Sigmoid colon (tissue), 7 donors: ENCODE results near the gene S100A3. TPM values are rescaled to one million over a fixed set of nuclear protein-coding genes. Genes with fewer than 3 reads are reported as not detected.
"Not testable (repeated sequence)": the region's sequence is repeated elsewhere in the genome, so short reads cannot be mapped to it uniquely, and the experiment has no call there.

Experiments used
- DNase-seq: peaks from one replicate; pipeline ENCODE4 v3.0.0-alpha.2; 2019
- H3K27ac ChIP-seq, 4 donors: fragments of 200-600 bp; sonication (generic); one replicate each; pipeline ENCODE4 v1.5.1; 2016 to 2019; ENCODE audit warnings: mild to moderate bottlenecking in 1 of 4
- H3K27me3 ChIP-seq, 3 donors: fragments of 200-600 bp; sonication (generic); one replicate each; pipeline ENCODE4 v1.5.1; 2019; ENCODE audit warnings: mild to moderate bottlenecking in 1 of 3
- H3K36me3 ChIP-seq, 4 donors: fragments of 200-600 bp; sonication (generic); one replicate each; pipeline ENCODE4 v1.5.1; 2016 to 2019
- H3K4me1 ChIP-seq, 4 donors: fragments of 200-600 bp; sonication (generic); one replicate each; pipeline ENCODE4 v1.5.1; 2017 to 2019
- H3K4me3 ChIP-seq, 4 donors: fragments of 200-600 bp; sonication (generic); one replicate each; pipeline ENCODE4 v1.5.1; 2017 to 2019; ENCODE audit warnings: mild to moderate bottlenecking in 2 of 4, moderate library complexity in 1 of 4
- H3K9me3 ChIP-seq, 4 donors: fragments of 200-600 bp in 3 of 4; sonication (generic) in 3 of 4; one replicate each; pipeline versions ENCODE4 v1.5.1 to v1.6.1; 2013 to 2019
- CTCF ChIP-seq, 4 experiments: fragments of 450-650 bp in 3 of 4; fragments of 200-600 bp in 1 of 4; IDR thresholded peaks; one replicate each; pipeline ENCODE4 v1.5.1; 2016 to 2019; ENCODE audit warnings: antibody characterized with exemption in 4 of 4, mild to moderate bottlenecking in 3 of 4, moderate library complexity in 2 of 4
- EP300 ChIP-seq, 4 donors: sonication (generic); formaldehyde crosslinking; IDR thresholded peaks; one replicate each; pipeline ENCODE4 v1.6.1; 2017; ENCODE audit warnings: antibody characterized with exemption in 4 of 4
- POLR2A ChIP-seq, 2 donors: fragments of 450-650 bp; IDR thresholded peaks; one replicate each; pipeline ENCODE4 v1.6.1; 2016; ENCODE audit warnings: antibody characterized with exemption in 2 of 2, mild to moderate bottlenecking in 2 of 2, moderate library complexity in 2 of 2
- POLR2AphosphoS5 ChIP-seq, 4 donors: sonication (generic); formaldehyde crosslinking; IDR thresholded peaks; one replicate each; pipeline ENCODE4 v1.6.1; 2017; ENCODE audit warnings: antibody characterized with exemption in 4 of 4
- WGBS, 2 donors: extraction: QIAGEN DNeasy Blood & Tissue Kit; methylation state at CpG; one replicate each; pipeline ENCODE4 v1.1.7; 2013; 5-methylcytosine and 5-hydroxymethylcytosine counted together
- intact Hi-C: fragments of 100-400 bp; cut with DNase I; formaldehyde crosslinking; loops from one replicate; pipeline ENCODE4 v1.15.1; 2023
- polyA plus RNA-seq, 3 donors: library from polyadenylated mRNA; stranded (reverse); fragments of 200-250 nt; gene quantifications; one replicate each; pipeline ENCODE4 v1.2.3, GENCODE V29; 2013
- total RNA-seq, 4 donors: library from RNA; depleted of rRNA; stranded (reverse); fragments of >200 nt; gene quantifications; one replicate each; pipeline ENCODE4 v1.1.0, GENCODE V29; 2016
- donor health status: healthy with polysubstance abuse.
- donor health status: Bipolar disorder and iron deficiency.
- donor health status: healthy.

Gene S100A3
- total and polyA plus RNA-seq, 7 donors = 1.1 to 4.3 (median 2.9) TPM

DNA sequence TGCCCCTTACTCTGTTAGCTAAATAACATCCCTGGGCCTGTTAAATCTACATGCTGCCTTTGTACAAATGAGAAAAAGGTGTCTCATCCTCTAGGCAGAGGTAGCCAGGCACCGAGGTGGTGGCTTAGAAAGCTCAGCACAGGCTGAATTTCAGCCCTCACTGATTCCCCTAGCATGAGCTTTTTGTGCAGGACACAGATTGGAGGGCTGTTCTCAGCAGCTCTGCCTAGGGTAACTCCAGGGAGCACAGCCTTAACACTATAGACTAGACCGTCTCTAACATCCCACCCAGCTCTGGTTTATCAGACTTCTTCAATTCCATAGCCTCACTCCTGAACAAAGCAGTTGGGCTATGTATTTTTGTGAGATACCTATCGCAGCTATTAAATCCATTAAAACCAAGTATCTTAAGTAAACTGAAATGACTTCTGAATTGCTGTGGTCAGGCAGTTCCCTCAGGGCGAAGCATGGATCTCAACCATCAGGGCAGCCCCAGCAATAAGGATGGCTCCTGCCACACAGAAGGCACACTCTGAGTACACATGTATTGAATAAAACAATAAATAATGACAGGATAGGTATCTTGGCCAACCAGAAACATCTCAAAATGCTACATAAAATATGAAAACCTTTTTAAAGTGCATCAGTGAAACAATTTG is 28.1 kb downstream of the S100A3 start:
- no peaks in the 10 kb centered on the region for H3K27me3 ChIP-seq
- TF ChIP-seq EP300 (IDR thresholded peaks at IDR 0.05) (no peak), POLR2A (IDR thresholded peaks at IDR 0.05) (no peak), POLR2AphosphoS5 (IDR thresholded peaks at IDR 0.05) (no peak)
- intact Hi-C loops = no loop called here
- peaks cover 0 to 7% (median 4%) of the 10 kb centered on the region in 4 donors for H3K4me1 ChIP-seq
- no peak overlapping the region for H3K27ac ChIP-seq
- H3K36me3 ChIP-seq = no peaks in the 10 kb centered on the region
- H3K4me3 ChIP-seq = no peak overlapping the region
- WGBS, 2 donors = 65 to 87% methylated on average over 4 of the region's 4 CpGs
- peak; percentile 22 for DNase-seq
- no peaks in the 10 kb centered on the region for H3K9me3 ChIP-seq

- 21 to 70% methylated on average over 5 of the region's 5 CpGs for WGBS, 2 donors
- H3K9me3 ChIP-seq, H3K36me3 ChIP-seq, H3K4me3 ChIP-seq, H3K27me3 ChIP-seq, intact Hi-C loops, H3K4me1 ChIP-seq, H3K27ac ChIP-seq: not testable (repeated sequence)
- DNase-seq = peak; percentile 40
These were observed 28.8 kb downstream of the S100A3 start for GRCh38 chr1:153520137-153520691.

DNA sequence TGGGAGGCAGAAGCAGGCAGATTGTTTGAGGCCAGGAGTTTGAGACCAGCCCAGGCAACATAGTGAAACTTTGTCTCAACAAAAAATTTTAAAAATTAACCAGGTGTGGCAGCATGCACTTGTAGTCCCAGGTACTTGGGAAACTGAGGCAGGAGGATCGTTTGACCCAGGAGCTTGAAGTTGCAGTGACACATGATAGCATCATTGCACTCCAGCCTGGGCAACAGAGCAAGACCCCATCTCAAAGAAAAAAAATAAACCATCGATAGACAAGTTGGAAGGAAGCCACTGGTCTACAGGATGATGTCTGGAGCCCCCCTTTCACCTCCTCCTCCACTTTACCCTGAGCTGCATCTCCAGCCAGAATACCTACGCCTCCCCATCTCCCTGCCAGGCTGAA is 29.8 kb downstream of the S100A3 start:
- H3K4me3 ChIP-seq = no peak overlapping the region
- peak; percentile 22 for DNase-seq
- no peaks in the 10 kb centered on the region for H3K4me1 ChIP-seq
- no peaks in the 10 kb centered on the region for H3K9me3 ChIP-seq
- no peaks in the 10 kb centered on the region for H3K27me3 ChIP-seq
- intact Hi-C loops = no loop called here
- no peak for TF ChIP-seq POLR2AphosphoS5 (IDR thresholded peaks at IDR 0.05)
- WGBS, 2 donors = 80 to 90% methylated on average over 3 of the region's 3 CpGs
- no peaks in the 10 kb centered on the region for H3K36me3 ChIP-seq
- H3K27ac ChIP-seq = no peak overlapping the region

GRCh38 chr1:153515504-153516394 is 33.3 kb downstream of the S100A3 start:
- intact Hi-C loops = no loop called here
- no peak for DNase-seq
- H3K36me3 ChIP-seq = no peaks in the 10 kb centered on the region
- WGBS, 2 donors = 24 to 49% methylated on average over 8 of the region's 8 CpGs
- TF ChIP-seq POLR2AphosphoS5 (IDR thresholded peaks at IDR 0.05) = no peak
- no peak for TF ChIP-seq EP300 (IDR thresholded peaks at IDR 0.05)
- TF ChIP-seq CTCF (IDR thresholded peaks at IDR 0.05) = no peak
- TF ChIP-seq POLR2A (IDR thresholded peaks at IDR 0.05) = no peak
- H3K27me3 ChIP-seq = no peaks in the 10 kb centered on the region
- no peak overlapping the region for H3K27ac ChIP-seq
- peaks cover 0 to 4% (median 2%) of the 10 kb centered on the region in 4 donors for H3K4me1 ChIP-seq
- H3K4me3 ChIP-seq = no peak overlapping the region
- H3K9me3 ChIP-seq = no peaks in the 10 kb centered on the region

- 93 to 95% methylated on average over 7 of the region's 7 CpGs for WGBS, 2 donors
- DNase-seq = no peak
- Histone ChIP-seq H3K36me3 (no peaks in the 10 kb centered on the region), H3K4me3 (no peak overlapping the region), H3K27ac (no peak overlapping the region), H3K27me3 (no peaks in the 10 kb centered on the region), H3K4me1 (peaks cover 0 to 6% (median 2%) of the 10 kb centered on the region in 4 donors), H3K9me3 (no peaks in the 10 kb centered on the region)
- intact Hi-C loops = loop anchor here (5.0 kb wide), 2 partner anchors 104 to 239 kb away; partner anchors contain the start of gene S100A14
- TF ChIP-seq POLR2A (IDR thresholded peaks at IDR 0.05) = no peak
These were observed 35.4 kb downstream of the S100A3 start for GRCh38 chr1:153513666-153514065.

DNA sequence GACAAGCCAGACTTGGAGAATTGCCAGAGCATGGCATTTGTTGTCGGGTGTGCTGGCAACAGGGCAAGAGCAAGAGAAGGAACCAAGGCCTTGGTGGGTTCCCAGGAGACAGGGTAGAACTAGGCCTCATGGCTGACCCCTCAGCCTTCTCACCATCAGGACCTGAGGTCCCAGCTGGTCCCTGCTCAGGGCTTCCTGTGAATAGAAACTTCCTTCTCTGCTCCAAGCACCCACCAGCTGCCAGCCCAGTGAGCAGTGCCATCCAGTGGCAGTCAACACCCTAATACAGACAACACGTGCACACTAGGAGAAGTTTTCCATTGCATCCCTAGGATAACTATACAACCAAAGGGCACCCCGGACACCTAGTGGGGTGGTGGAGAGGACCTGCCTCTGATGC is 36.0 kb downstream of the S100A3 start:
- no peaks in the 10 kb centered on the region for H3K27me3 ChIP-seq
- TF ChIP-seq POLR2A (IDR thresholded peaks at IDR 0.05) (no peak), CTCF (IDR thresholded peaks at IDR 0.05) (no peak), EP300 (IDR thresholded peaks at IDR 0.05) (no peak)
- H3K9me3 ChIP-seq = no peaks in the 10 kb centered on the region
- H3K27ac ChIP-seq = no peak overlapping the region
- H3K4me3 ChIP-seq = no peak overlapping the region
- H3K4me1 ChIP-seq = peaks cover 0 to 10% (median 4%) of the 10 kb centered on the region in 4 donors
- intact Hi-C loops = loop anchor here (5.0 kb wide), 2 partner anchors 104 to 239 kb away; partner anchors contain the start of gene S100A14
- 44 to 67% methylated on average over 3 of the region's 3 CpGs for WGBS, 2 donors
- no peaks in the 10 kb centered on the region for H3K36me3 ChIP-seq
- DNase-seq = no peak
